ENCODE results near the gene TNFRSF1A. TPM values are rescaled to one million over a fixed set of nuclear protein-coding genes. Genes with fewer than 3 reads are reported as not detected.

The TNFRSF1A gene
- total RNA-seq, 1 experiment from 2014 or later, result 95.1 TPM

- ATAC-seq (no peak), DNase-seq (no peak)
- no peak overlapping the region for H3K9ac ChIP-seq (ENCODE audit: low read length)
- H3K27ac ChIP-seq (ENCODE audit: low read length), result no peak overlapping the region
- POLR2A ChIA-PET (ENCODE audit: unreplicated experiment), result interaction anchor here (0.6 kb wide), 1 partner anchor 63 kb away, joined by 6 read pairs; no protein-coding TSS in a partner anchor
- no peaks in the 10 kb centered on the region for H3K9me3 ChIP-seq (ENCODE audit: low read length)
- peaks cover 7% of the 10 kb centered on the region for H3K4me1 ChIP-seq (ENCODE audit: insufficient read depth, low read length)
- no peaks in the 10 kb centered on the region for H3K9me2 ChIP-seq (replicated peaks; ENCODE audit: low read length)
- peaks cover 32% of the 10 kb centered on the region for H3K36me3 ChIP-seq (ENCODE audit: low read depth, low read length)
- no peak overlapping the region for H3K4me2 ChIP-seq (ENCODE audit: low read length)
- no TSS peak for BruUV-seq (replicated peaks)
- H4K20me1 ChIP-seq (ENCODE audit: low read length), result no peaks in the 10 kb centered on the region
- TF ChIP-seq EZH2 (IDR thresholded peaks at IDR 0.05; ENCODE audit: low read length, unreplicated experiment) (no peak), EZH2phosphoT487 (IDR thresholded peaks at IDR 0.05; ENCODE audit: borderline replicate concordance, low read length) (no peak), CTCF (conservative IDR thresholded peaks at IDR 0.05; ENCODE audit: low read depth, low read length) (no peak)
- no peak overlapping the region for H2AFZ ChIP-seq (ENCODE audit: low read length)
- CTCF ChIA-PET, result no interaction called here
- intact Hi-C loops (cut with micrococcal nuclease), result no loop called here
- peaks cover 31% of the 10 kb centered on the region for H3K79me2 ChIP-seq (ENCODE audit: low read length)
- H3F3A ChIP-seq (ENCODE audit: low read length, unreplicated experiment), result no peaks in the 10 kb centered on the region
- H3K4me3 ChIP-seq (ENCODE audit: low read length), result no peak overlapping the region
- no peaks in the 10 kb centered on the region for H3K27me3 ChIP-seq (ENCODE audit: low read length)
Measured at GRCh38 chr12:6390084-6390799, 48.4 kb upstream of the TNFRSF1A start.

GRCh38 chr12:6387541-6387940 is 45.7 kb upstream of the TNFRSF1A start:
- Histone ChIP-seq H3F3A (ENCODE audit: low read length, unreplicated experiment) (no peaks in the 10 kb centered on the region), H2AFZ (ENCODE audit: low read length) (no peak overlapping the region), H3K4me3 (ENCODE audit: low read length) (no peak overlapping the region), H4K20me1 (ENCODE audit: low read length) (no peaks in the 10 kb centered on the region), H3K27ac (ENCODE audit: low read length) (no peak overlapping the region), H3K9me2 (replicated peaks; ENCODE audit: low read length) (no peaks in the 10 kb centered on the region), H3K79me2 (ENCODE audit: low read length) (peaks cover 55% of the 10 kb centered on the region), H3K9ac (ENCODE audit: low read length) (no peak overlapping the region), H3K4me2 (ENCODE audit: low read length) (no peak overlapping the region), H3K9me3 (ENCODE audit: low read length) (no peaks in the 10 kb centered on the region), H3K4me1 (ENCODE audit: insufficient read depth, low read length) (peaks cover 27% of the 10 kb centered on the region), H3K27me3 (ENCODE audit: low read length) (no peaks in the 10 kb centered on the region), H3K36me3 (ENCODE audit: low read depth, low read length) (peaks cover 32% of the 10 kb centered on the region)
- ChIA-PET CTCF (no interaction called here), POLR2A (ENCODE audit: unreplicated experiment) (no interaction called here)
- no peak for TF ChIP-seq EZH2phosphoT487 (IDR thresholded peaks at IDR 0.05; ENCODE audit: borderline replicate concordance, low read length)
- TF ChIP-seq EZH2 (IDR thresholded peaks at IDR 0.05; ENCODE audit: low read length, unreplicated experiment), result no peak
- no peak for TF ChIP-seq CTCF (conservative IDR thresholded peaks at IDR 0.05; ENCODE audit: low read depth, low read length)
- ATAC-seq, result no peak
- intact Hi-C loops (cut with micrococcal nuclease), result no loop called here
- no TSS peak for BruUV-seq (replicated peaks)
- DNase-seq, result no peak

- TF ChIP-seq CTCF (conservative IDR thresholded peaks at IDR 0.05; ENCODE audit: low read depth, low read length), result no peak
- no peak for TF ChIP-seq EZH2phosphoT487 (IDR thresholded peaks at IDR 0.05; ENCODE audit: borderline replicate concordance, low read length)
- no peak for TF ChIP-seq EZH2 (IDR thresholded peaks at IDR 0.05; ENCODE audit: low read length, unreplicated experiment)
- Histone ChIP-seq H3K9me2 (replicated peaks; ENCODE audit: low read length) (no peaks in the 10 kb centered on the region), H2AFZ (ENCODE audit: low read length) (no peak overlapping the region), H3K9me3 (ENCODE audit: low read length) (no peaks in the 10 kb centered on the region), H3K27ac (ENCODE audit: low read length) (no peak overlapping the region), H3F3A (ENCODE audit: low read length, unreplicated experiment) (no peaks in the 10 kb centered on the region), H4K20me1 (ENCODE audit: low read length) (no peaks in the 10 kb centered on the region), H3K4me1 (ENCODE audit: insufficient read depth, low read length) (peaks cover 27% of the 10 kb centered on the region), H3K4me2 (ENCODE audit: low read length) (peak overlapping the region; percentile 96), H3K27me3 (ENCODE audit: low read length) (no peaks in the 10 kb centered on the region), H3K4me3 (ENCODE audit: low read length) (no peak overlapping the region), H3K36me3 (ENCODE audit: low read depth, low read length) (peaks cover 27% of the 10 kb centered on the region), H3K79me2 (ENCODE audit: low read length) (peaks cover 55% of the 10 kb centered on the region), H3K9ac (ENCODE audit: low read length) (no peak overlapping the region)
- DNase-seq (no peak), ATAC-seq (no peak)
- no TSS peak for BruUV-seq (replicated peaks)
- POLR2A ChIA-PET (ENCODE audit: unreplicated experiment), result no interaction called here
- intact Hi-C loops (cut with micrococcal nuclease), result no loop called here
- CTCF ChIA-PET, result no interaction called here
Measured at GRCh38 chr12:6386491-6386890, 44.6 kb upstream of the TNFRSF1A start.
